Cardiac fibroblast (primary cell): ENCODE measurements around the gene FAM117A.

Source experiments
- DNase-seq, 2 donors: peaks; one replicate each; pipeline versions ENCODE4 v3.0.0 to v3.0.0-alpha.2; 2010; ENCODE audit warnings: low read depth in 2 of 2
- H3K4me3 ChIP-seq, 2 donors: replicated peaks in 1 of 2; 1 replicate in 1 of 2; 2 replicates in 1 of 2; pipeline ENCODE4 v1.5.1; 2011; ENCODE audit warnings: low read depth in 2 of 2, low read length in 2 of 2, mild to moderate bottlenecking in 2 of 2, moderate library complexity in 1 of 2
- CTCF ChIP-seq: IDR thresholded peaks from one replicate; pipeline ENCODE4 v1.5.1; 2011; ENCODE audit warnings: low read depth, mild to moderate bottlenecking, low read length, inconsistent platforms

The FAM117A gene

GRCh38 chr17:49779739-49780231, 15.9 kb upstream of the FAM117A start:
- DNase-seq, result peak; percentile 86 to 96
- TF ChIP-seq CTCF, result peak; percentile 59
- no peak overlapping the region for H3K4me3 ChIP-seq

GRCh38 chr17:49779156-49779738, 15.3 kb upstream of the FAM117A start:
- H3K4me3 ChIP-seq, result no peak overlapping the region
- DNase-seq, result no peak
- no peak for TF ChIP-seq CTCF

- DNase-seq, result no peak
- no peak for TF ChIP-seq CTCF
- no peak overlapping the region for H3K4me3 ChIP-seq
Observed at GRCh38 chr17:49777563-49777962, 13.6 kb upstream of the FAM117A start.

GRCh38 chr17:49776551-49777300, 12.8 kb upstream of the FAM117A start:
- TF ChIP-seq CTCF, result no peak
- H3K4me3 ChIP-seq, result no peak overlapping the region
- no peak for DNase-seq

GRCh38 chr17:49775546-49776260, 11.8 kb upstream of the FAM117A start:
- no peak overlapping the region for H3K4me3 ChIP-seq
- DNase-seq, result peak; percentile 50 to 72
- TF ChIP-seq CTCF, result no peak

- TF ChIP-seq CTCF, result no peak
- H3K4me3 ChIP-seq, result no peak overlapping the region
- DNase-seq, result no peak
Observed at GRCh38 chr17:49766918-49767530, 3.1 kb upstream of the FAM117A start.
